GM18511 (cell line): ENCODE measurements around the gene ORM1.

Experiments
- ATAC-seq: cut with Tn5 transposase; IDR thresholded peaks from one replicate; pipeline ENCODE4 v1.9.1; 2021; ENCODE audit warnings: mild to moderate bottlenecking, moderate library complexity; ENCODE audit not compliant: unreplicated experiment

ORM1 gene

GRCh38 chr9:114361542-114361941, 38.6 kb downstream of the ORM1 start:
- no peak for ATAC-seq

GRCh38 chr9:114362394-114362793, 39.5 kb downstream of the ORM1 start:
- no peak for ATAC-seq

- ATAC-seq: no peak
Measured at GRCh38 chr9:114363424-114363823, 40.5 kb downstream of the ORM1 start.

GRCh38 chr9:114364134-114365041, 41.5 kb downstream of the ORM1 start:
- no peak for ATAC-seq

GRCh38 chr9:114365194-114365593, 42.3 kb downstream of the ORM1 start:
- ATAC-seq: no peak

- ATAC-seq: peak; percentile 60
Measured at GRCh38 chr9:114366334-114367128, 43.6 kb downstream of the ORM1 start.

GRCh38 chr9:114367366-114367765, 44.5 kb downstream of the ORM1 start:
- no peak for ATAC-seq

GRCh38 chr9:114367772-114368569, 45.1 kb downstream of the ORM1 start:
- ATAC-seq: no peak

GRCh38 chr9:114369216-114370130, 46.6 kb downstream of the ORM1 start:
- ATAC-seq: no peak

- no peak for ATAC-seq
Measured at GRCh38 chr9:114370251-114370967, 47.5 kb downstream of the ORM1 start.

GRCh38 chr9:114370968-114371320, 48.0 kb downstream of the ORM1 start:
- ATAC-seq: no peak

GRCh38 chr9:114371343-114371944, 48.5 kb downstream of the ORM1 start:
- no peak for ATAC-seq

GRCh38 chr9:114371973-114372917, 49.3 kb downstream of the ORM1 start:
- ATAC-seq: peak; percentile 35

GRCh38 chr9:114372921-114373448, 50.1 kb downstream of the ORM1 start:
- ATAC-seq: peak; percentile 94

- no peak for ATAC-seq
Measured at GRCh38 chr9:114373960-114374730, 51.2 kb downstream of the ORM1 start.

GRCh38 chr9:114374936-114375335, 52.0 kb downstream of the ORM1 start:
- ATAC-seq: no peak
